HL-60 (cell line): ENCODE data around the gene TLR5.

Experiments used
- CTCF ChIP-seq: IDR thresholded peaks from one replicate; pipeline ENCODE4 v1.5.1; 2011; ENCODE audit warnings: low read length, control low read depth, inconsistent platforms; ENCODE audit not compliant: insufficient read depth
- TF ChIP-seq, protein P1 (sequence below): IDR thresholded peaks from 2 replicates; pipeline ENCODE4 v1.6.1; 2012; ENCODE audit warnings: low read depth; ENCODE audit not compliant: insufficient replicate concordance

DNA sequence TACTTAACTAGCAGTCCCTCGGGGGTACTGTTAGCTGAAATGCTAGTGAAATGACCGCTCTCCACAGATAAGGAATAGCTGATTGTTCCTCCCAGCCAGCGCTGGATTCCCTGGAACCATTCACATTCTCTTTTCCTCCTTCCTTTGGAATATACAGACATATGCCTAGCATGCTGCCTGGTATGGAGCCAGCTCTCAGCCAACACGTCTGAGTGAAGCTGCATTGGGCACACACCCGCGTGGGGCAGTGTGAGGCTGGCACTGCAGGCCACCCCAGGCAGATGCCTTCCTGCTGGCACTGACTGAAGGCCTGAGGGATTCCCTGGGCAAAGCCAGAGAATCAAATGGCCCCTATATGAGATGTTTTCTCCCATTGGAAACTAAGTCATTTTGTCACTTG lies 66.7 kb downstream of the TLR5 start:
- TF ChIP-seq CTCF, result no peak
- TF ChIP-seq, protein P1, sequence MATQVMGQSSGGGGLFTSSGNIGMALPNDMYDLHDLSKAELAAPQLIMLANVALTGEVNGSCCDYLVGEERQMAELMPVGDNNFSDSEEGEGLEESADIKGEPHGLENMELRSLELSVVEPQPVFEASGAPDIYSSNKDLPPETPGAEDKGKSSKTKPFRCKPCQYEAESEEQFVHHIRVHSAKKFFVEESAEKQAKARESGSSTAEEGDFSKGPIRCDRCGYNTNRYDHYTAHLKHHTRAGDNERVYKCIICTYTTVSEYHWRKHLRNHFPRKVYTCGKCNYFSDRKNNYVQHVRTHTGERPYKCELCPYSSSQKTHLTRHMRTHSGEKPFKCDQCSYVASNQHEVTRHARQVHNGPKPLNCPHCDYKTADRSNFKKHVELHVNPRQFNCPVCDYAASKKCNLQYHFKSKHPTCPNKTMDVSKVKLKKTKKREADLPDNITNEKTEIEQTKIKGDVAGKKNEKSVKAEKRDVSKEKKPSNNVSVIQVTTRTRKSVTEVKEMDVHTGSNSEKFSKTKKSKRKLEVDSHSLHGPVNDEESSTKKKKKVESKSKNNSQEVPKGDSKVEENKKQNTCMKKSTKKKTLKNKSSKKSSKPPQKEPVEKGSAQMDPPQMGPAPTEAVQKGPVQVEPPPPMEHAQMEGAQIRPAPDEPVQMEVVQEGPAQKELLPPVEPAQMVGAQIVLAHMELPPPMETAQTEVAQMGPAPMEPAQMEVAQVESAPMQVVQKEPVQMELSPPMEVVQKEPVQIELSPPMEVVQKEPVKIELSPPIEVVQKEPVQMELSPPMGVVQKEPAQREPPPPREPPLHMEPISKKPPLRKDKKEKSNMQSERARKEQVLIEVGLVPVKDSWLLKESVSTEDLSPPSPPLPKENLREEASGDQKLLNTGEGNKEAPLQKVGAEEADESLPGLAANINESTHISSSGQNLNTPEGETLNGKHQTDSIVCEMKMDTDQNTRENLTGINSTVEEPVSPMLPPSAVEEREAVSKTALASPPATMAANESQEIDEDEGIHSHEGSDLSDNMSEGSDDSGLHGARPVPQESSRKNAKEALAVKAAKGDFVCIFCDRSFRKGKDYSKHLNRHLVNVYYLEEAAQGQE, result no peak
